ENCODE data around the gene NAV2.

Gene NAV2

DNA sequence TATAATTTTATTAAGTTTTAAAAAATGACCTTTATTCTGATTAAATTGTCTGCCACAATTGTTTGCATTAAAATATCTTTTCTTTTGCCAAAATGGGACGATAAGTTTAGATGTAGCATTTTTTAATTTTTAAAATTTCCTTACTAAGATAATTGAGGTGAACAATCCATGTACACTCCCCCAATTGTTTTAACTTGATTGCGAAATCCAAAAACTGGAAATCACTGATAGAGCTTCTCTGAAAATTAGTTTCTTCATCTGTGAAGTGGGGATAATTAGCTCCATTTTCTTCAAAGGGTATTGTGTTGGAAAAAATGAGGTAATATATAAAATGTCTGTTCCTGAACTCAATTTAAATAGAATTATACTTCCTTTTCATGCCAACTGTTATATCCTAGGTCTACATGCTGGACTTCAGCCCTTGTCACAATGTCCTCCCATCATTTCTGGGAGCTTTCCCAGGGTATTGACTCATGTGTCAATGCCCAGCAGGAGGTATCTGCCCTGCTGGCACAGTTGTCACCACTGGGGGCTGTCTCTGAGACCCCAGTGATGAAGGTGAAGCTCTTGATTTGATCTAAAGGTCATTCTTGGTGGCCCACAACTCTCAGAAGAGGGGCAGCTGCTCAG, 28.7 kb upstream of the NAV2 start:
- in situ Hi-C loops (cut with MboI; ENCODE audit: low pct_unique_long_range_greater_than_20kb, low sequenced_read_pairs), result no loop called here
- DNase-seq, result no peak

DNA sequence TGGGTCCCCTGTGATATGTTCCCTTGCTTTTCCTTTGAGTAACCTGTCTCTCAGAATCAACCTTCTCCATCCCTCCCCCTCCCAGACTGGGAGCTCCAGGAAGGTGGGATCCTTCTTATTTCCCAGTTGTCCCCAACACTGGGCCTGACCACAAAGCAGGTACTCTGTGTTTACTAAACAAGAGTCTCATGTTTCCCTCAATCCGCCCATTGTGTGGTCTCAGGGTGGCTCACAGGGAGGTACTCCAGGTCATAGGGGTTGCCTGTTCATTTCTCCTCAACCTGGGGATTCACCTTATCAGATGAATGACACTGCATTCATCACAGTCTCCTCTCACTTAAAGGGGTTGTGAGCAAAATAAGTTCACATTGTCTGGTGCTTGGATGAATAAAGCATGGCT, 26.4 kb upstream of the NAV2 start:
- in situ Hi-C loops (cut with MboI; ENCODE audit: low pct_unique_long_range_greater_than_20kb, low sequenced_read_pairs), result no loop called here
- DNase-seq, result no peak

DNA sequence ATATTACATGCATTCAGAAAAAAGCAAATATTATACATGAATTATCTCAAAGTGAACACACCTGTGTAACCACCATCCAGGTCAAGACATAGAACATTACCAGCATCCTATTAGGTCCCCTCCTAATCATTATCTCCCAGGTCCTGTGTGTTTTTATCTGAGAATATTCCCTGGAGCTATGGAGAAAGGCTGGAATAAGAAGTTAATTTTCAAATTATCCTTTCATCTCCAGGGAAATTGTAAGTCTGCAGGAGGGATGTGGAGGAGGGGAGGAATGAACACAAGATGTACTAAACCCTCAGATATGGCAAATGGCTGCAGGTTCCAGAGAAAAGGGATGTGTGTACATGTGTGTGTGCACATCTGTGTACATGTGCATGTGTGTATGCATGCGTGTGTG, 25.2 kb upstream of the NAV2 start:
- in situ Hi-C loops (cut with MboI; ENCODE audit: low pct_unique_long_range_greater_than_20kb, low sequenced_read_pairs), result no loop called here
- DNase-seq, result no peak

DNA sequence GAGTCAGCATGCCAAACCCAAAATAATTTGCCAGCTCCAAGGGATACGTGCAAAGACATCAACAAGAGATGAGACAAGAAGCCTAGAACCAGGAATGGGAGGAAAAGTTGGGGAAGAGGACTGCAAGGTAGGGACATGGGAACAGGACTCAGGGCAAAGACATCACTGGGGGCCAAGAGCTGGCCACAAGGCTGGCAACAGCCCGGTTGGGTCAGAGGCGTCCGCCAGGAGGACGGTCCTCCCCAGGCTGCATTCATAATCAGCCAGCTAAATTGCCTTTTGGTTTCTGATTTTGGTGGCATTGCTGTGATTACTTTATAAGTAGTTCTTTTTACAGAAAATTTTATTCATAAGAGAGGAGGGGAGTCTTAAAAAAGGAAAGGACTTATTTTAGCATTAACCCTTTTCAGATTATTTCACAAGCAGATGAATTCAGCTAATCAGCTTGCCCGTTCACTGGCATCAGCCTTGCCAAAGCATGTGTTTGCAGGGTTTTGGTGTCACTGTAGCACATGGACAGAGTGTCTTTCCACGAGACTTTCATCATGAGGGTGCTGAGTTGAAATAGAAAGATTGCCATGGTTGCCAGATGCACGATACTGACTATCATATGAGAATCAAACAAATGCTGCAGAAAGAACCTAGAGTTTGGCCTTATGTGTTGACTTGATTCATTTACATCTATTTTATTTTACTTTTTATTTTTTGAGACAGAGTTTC, 23.2 kb upstream of the NAV2 start:
- DNase-seq, result no peak
- in situ Hi-C loops (cut with MboI; ENCODE audit: low pct_unique_long_range_greater_than_20kb, low sequenced_read_pairs), result no loop called here

- no peak for DNase-seq
- in situ Hi-C loops (cut with MboI; ENCODE audit: low pct_unique_long_range_greater_than_20kb, low sequenced_read_pairs), result no loop called here
Measured at GRCh38 chr11:19690885-19691284, 21.8 kb upstream of the NAV2 start.

DNA sequence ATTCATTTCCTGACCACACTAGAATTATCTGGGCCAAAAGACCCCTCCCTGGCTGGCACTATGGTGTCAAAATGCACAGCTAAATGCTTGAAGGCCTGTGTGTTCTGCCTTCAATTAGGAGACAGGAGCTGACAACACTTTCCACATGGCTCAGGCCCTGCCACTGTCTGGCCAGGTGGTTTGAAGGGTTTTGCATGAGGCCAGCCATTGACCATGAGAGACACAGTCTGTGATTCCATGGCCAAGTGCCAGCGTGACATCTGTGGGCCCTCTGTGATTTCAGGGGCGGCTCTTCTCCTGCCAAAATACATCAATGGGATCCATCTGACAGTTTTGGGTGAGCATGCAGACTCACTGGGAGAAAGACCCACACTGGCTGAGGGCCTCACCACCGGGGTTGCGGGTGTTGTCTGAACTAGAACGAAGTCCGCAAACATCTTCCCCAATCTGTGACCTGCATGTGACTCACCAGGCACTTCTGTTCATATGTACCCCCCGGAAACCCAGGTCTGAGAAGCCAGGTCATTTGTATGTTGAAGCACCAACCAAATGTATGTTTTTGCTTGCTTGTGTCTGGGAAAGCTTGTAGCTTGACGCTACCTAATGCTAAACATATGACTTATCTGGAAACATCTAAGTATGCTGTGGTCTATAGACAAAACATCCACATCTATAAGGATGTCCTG, 20.7 kb upstream of the NAV2 start:
- DNase-seq, result no peak
- in situ Hi-C loops (cut with MboI; ENCODE audit: low pct_unique_long_range_greater_than_20kb, low sequenced_read_pairs), result no loop called here

DNA sequence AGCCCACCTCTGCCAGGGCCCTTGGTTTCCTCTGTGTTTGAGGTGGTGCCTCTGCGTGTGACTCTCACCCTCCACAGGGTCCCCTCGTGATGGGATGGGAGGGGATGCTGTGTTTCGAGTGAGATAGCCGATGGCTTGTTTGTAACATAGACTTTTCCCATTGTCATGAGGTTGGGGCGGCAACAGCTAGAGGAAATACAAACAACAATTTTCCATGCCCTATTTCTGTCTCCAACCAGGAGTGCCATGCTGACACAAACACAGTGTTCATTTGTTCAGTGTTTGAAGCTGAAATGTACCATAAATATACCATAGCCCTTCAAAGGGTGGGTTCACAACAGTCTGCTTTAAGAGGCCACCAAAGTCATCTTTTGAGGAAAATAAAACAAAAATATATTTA, 19.5 kb upstream of the NAV2 start:
- no peak for DNase-seq
- in situ Hi-C loops (cut with MboI; ENCODE audit: low pct_unique_long_range_greater_than_20kb, low sequenced_read_pairs), result no loop called here

DNA sequence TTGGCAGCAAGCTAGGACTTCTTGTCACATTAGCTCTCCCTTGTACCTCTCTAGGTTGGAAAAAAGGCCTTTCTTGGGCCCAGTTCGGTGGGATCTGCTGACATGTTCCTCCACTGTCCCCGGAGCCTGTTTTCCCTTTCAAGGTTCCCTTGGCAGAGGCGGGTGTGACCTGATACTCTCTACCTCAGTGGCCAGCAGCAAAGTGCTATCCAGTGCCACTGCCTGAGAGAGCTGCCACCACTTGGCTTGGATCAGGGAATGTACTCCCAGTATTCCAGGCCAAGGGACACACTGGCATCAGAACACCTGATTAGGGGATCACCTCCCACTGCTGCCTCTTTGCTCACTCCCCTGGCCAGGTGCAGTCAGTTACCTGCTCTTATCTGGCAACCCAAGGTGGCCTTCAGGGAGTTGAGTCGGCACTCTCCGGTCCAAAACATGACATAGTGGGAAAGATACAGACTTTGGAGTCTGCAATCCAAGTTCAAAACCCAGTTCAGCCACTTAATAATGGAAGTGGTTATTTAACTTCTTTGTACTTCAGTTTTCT, 17.8 kb upstream of the NAV2 start:
- no peak for DNase-seq
- in situ Hi-C loops (cut with MboI; ENCODE audit: low pct_unique_long_range_greater_than_20kb, low sequenced_read_pairs), result no loop called here

DNA sequence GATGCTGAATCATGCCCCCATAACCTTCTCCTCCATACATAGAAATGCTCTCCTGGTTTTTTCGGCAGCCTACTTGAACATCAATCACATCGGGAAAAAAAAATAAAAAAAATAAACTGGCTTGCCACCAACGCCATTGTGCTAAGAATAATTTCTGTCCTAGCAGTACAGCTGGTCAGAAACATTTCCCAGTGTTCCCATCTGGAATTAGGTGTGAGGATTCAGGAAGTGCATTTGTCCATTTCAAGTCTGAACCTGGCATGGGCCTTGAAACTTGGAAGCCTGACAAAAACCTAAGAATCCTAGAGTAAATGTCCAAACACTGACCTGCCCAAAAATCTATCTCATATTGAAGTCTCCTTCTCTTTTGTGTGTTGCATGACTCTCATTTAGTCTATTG, 16.6 kb upstream of the NAV2 start:
- no peak for DNase-seq
- in situ Hi-C loops (cut with MboI; ENCODE audit: low pct_unique_long_range_greater_than_20kb, low sequenced_read_pairs), result no loop called here

GRCh38 chr11:19696904-19697303, 15.7 kb upstream of the NAV2 start:
- DNase-seq, result no peak
- in situ Hi-C loops (cut with MboI; ENCODE audit: low pct_unique_long_range_greater_than_20kb, low sequenced_read_pairs), result no loop called here

DNA sequence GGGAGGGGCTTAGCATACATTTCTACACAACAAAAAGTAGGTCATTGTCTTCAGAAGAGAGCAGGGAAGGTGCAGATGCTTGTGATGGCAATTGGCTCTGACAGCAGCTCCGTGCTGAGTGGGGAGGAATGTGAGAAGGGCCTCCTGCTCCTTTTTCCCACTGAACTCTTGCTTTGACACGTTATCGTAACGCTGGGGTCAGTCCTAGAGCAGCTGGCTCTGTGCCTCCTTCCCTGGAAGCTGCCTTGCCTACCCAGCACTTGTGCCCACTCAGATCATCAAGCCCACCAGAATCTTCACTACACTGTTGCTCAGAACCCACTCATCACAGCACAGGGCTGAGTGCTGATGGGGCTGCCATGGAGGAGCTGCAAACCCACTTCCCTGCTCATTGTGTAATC, 14.9 kb upstream of the NAV2 start:
- in situ Hi-C loops (cut with MboI; ENCODE audit: low pct_unique_long_range_greater_than_20kb, low sequenced_read_pairs), result no loop called here

DNA sequence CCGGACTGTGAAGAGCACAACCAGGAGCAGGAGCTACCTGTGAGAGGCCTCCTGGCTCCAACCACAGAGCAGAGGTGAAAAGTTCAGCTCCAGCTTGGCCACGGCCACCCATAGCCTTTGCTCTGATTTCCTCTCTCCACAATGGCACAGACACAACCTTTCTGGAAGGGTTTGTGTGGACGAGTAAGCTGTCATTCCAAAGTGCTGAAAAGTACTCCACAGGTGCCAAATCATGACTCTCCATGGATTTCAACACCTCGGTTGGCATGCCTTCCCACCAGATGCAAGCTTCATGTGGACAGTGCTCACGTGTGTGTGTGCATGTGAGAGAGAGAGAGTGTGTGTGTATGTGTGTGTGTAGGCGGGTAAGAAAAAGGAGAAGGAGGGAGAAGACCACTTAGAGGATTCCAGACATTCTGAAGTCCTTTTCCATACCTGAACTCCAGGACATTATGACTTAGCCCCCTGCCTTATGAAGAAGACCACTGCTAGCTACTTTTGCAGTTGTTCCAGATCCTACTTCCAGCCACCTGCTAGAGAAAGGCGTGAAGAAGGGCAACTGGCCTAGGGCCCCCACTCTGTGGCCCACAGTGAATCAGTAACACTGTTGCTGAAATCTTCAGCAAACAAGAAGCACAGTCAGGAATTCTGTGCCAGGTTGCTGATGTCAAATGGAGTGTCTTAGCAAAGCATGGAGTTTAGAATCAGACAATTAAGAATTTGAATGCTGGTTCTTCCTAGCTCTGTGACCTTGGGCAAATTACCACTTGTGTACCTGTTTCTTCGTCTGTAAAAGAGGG, 13.9 kb upstream of the NAV2 start:
- DNase-seq, result no peak
- in situ Hi-C loops (cut with MboI; ENCODE audit: low pct_unique_long_range_greater_than_20kb, low sequenced_read_pairs), result no loop called here

More for the DNA sequence above, 14.9 kb upstream of the NAV2 start:
- no peak for DNase-seq

DNA sequence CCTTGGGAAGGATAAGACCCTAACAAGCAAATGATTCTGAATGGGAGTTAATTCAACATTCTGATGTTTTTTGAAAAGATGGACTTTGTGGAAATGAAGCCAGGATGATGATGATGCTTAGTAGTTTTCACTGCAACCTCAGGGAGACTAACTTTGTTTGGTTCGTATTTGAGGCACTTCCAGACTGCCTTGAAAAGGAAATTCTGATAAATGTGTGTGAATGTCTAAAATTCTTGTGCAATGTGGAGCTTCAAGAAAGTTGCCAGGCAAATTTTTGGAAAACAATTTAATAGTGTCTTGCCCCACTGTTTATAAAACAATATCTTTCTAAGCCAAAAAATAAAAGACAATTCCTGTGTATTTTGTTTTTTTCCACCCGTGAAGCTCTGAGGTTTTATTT, 11.2 kb upstream of the NAV2 start:
- no peak for DNase-seq
- in situ Hi-C loops (cut with MboI; ENCODE audit: low pct_unique_long_range_greater_than_20kb, low sequenced_read_pairs), result no loop called here

GRCh38 chr11:19702620-19703019, 10.0 kb upstream of the NAV2 start:
- in situ Hi-C loops (cut with MboI; ENCODE audit: low pct_unique_long_range_greater_than_20kb, low sequenced_read_pairs), result no loop called here

GRCh38 chr11:19703211-19703610, 9.4 kb upstream of the NAV2 start:
- in situ Hi-C loops (cut with MboI; ENCODE audit: low pct_unique_long_range_greater_than_20kb, low sequenced_read_pairs), result no loop called here
- no peak for DNase-seq

More at GRCh38 chr11:19702620-19703019, 10.0 kb upstream of the NAV2 start:
- no peak for DNase-seq

DNA sequence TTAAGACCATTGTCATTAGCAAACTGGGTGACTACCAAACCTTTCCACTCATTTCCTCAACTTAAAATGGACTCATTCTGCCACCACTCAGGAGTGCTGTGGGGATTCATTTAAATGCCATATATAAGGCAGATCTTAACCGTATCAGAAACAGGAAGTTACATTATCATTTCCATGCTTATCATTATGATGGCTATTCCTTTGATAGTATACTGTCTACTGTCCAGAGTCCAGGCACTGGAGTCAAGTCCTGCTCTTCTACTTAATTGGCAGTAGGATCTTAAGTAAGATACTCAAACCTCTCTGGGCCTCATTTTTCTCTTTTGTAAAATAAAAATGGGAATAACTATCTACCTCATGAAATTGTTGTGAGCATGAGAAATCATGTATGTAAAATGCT, 8.4 kb upstream of the NAV2 start:
- in situ Hi-C loops (cut with MboI; ENCODE audit: low pct_unique_long_range_greater_than_20kb, low sequenced_read_pairs), result no loop called here
- DNase-seq, result no peak

- no peak for DNase-seq
- in situ Hi-C loops (cut with MboI; ENCODE audit: low pct_unique_long_range_greater_than_20kb, low sequenced_read_pairs), result no loop called here
Measured at GRCh38 chr11:19705936-19706335, 6.7 kb upstream of the NAV2 start.

GRCh38 chr11:19711911-19712280, 741 bp upstream of the NAV2 start:
- in situ Hi-C loops (cut with MboI; ENCODE audit: low pct_unique_long_range_greater_than_20kb, low sequenced_read_pairs), result no loop called here

DNA sequence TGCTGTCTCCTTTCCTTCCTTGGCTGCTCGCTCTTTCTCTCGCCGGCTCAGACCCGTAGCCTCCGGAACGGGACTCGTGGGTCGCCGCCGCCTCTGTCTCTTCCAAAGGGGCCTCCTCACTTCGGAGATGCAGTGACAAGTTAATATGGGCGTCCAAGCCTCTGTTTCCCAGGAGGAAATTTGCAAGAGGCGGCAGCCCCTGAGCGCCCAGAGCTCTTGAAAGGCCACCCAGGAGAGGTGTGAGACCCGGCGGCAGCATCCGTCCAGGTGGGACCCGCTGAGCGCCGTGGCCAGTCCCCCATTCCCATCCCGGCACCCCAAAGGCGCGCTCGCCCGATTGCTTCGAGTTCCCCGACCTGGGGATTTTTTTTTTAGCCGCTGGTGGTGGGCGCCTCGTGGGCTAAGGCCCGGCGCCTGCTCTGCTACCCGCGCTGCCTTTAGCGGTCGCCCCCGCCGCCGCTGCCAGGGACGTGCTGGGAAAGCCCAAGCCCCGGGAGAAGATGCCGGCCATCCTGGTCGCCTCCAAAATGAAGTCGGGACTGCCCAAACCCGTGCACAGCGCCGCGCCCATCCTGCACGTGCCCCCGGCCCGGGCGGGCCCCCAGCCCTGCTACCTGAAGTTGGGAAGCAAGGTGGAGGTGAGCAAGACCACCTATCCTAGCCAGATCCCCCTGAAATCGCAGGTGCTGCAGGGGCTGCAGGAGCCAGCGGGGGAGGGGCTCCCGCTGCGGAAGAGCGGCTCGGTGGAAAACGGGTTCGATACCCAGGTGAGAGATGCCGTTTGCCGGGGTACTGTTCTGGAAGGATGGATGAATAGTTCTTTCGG, 772 bp downstream of the NAV2 start:
- no peak for DNase-seq
- in situ Hi-C loops (cut with MboI; ENCODE audit: low pct_unique_long_range_greater_than_20kb, low sequenced_read_pairs), result no loop called here

More at GRCh38 chr11:19711911-19712280, 741 bp upstream of the NAV2 start:
- DNase-seq, result no peak

All from KBM-7 (cell line).